Adrenal gland (tissue), 12 donors: ENCODE data around the gene SACS. TPM values are rescaled to one million over a fixed set of nuclear protein-coding genes. Genes with fewer than 3 reads are reported as not detected.

ENCODE experiments used
- DNase-seq, 7 donors: peaks; one replicate each; pipeline ENCODE4 v3.0.0-alpha.2; 2019 to 2020
- H3K27ac ChIP-seq, 5 donors: fragments of 200-600 bp; sonication (generic) in 4 of 5; 1 replicate in 3 of 5; 2 replicates in 2 of 5; pipeline versions ENCODE4 v1.5.1 to v1.8.0; 2016 to 2020; ENCODE audit warnings: mild to moderate bottlenecking in 1 of 5
- H3K27me3 ChIP-seq: fragments of 200-600 bp; 2 replicates; pipeline ENCODE4 v1.8.0; 2021
- H3K36me3 ChIP-seq, 2 donors: fragments of 200-600 bp; replicated peaks in 1 of 2; 1 replicate in 1 of 2; 2 replicates in 1 of 2; pipeline versions ENCODE4 v1.5.1 to v1.8.0; 2018 to 2022
- H3K4me1 ChIP-seq, 2 donors: fragments of 200-600 bp; replicated peaks in 1 of 2; 1 replicate in 1 of 2; 2 replicates in 1 of 2; pipeline versions ENCODE4 v1.5.1 to v1.8.0; 2018 to 2021
- H3K4me3 ChIP-seq, 4 donors: fragments of 200-600 bp; sonication (generic) in 3 of 4; one replicate each; pipeline ENCODE4 v1.5.1; 2016 to 2018
- H3K9me3 ChIP-seq, 3 donors: fragments of 200-600 bp; sonication (generic) in 1 of 3; replicated peaks in 1 of 3; 1 replicate in 2 of 3; 2 replicates in 1 of 3; pipeline versions ENCODE4 v1.5.1 to v1.8.0; 2016 to 2021
- POLR2A ChIP-seq, 2 donors: fragments of 450-650 bp; IDR thresholded peaks; one replicate each; pipeline ENCODE4 v1.6.1; 2017; ENCODE audit warnings: antibody characterized with exemption in 2 of 2, mild to moderate bottlenecking in 2 of 2, moderate library complexity in 1 of 2
- WGBS, 4 donors: extraction: QIAGEN DNeasy Blood & Tissue Kit in 2 of 4; methylation state at CpG; one replicate each; pipeline versions ENCODE4 v1.1.5 to v1.1.7; 2013 to 2017; 5-methylcytosine and 5-hydroxymethylcytosine counted together
- intact Hi-C, 2 donors: fragments of 100-400 bp; cut with DNase I; formaldehyde crosslinking; loops; one replicate each; pipeline versions ENCODE4 v1.14.1 to v1.15.0; 2022 to 2023
- polyA plus RNA-seq, 3 donors: library from polyadenylated mRNA; stranded (reverse); fragments of 200-250 nt in 2 of 3; fragments of 350-450 nt in 1 of 3; fragmentation: Illumina TruSeq in 1 of 3; extraction: RNeasy Lipid Tissue Mini Kit (QIAGEN cat#74804) in 1 of 3; gene quantifications; one replicate each; pipeline ENCODE4 v1.2.3, GENCODE V29; 2013 to 2014
- total RNA-seq, 9 donors: library from RNA; depleted of rRNA in 4 of 9; stranded (reverse); fragments of >200 nt in 4 of 9; fragments of 120-200 nt in 1 of 9; fragmentation: NEBNext Ultra II Directional in 1 of 9; extraction: Animal tissue kit (Norgen Biotek cat#: 25700) in 1 of 9; gene quantifications; one replicate each; pipeline versions ENCODE4 v1.1.0 to v1.2.4, GENCODE V29; 2013 to 2023
- TF ChIP-seq, protein P1 (sequence below), 6 experiments: fragments of 450-650 bp in 4 of 6; fragments of 200-600 bp in 2 of 6; sonication (generic) in 1 of 6; IDR thresholded peaks; 1 replicate in 5 of 6; 2 replicates in 1 of 6; pipeline versions ENCODE4 v1.5.1 to v1.8.0; 2016 to 2021; ENCODE audit warnings: antibody characterized with exemption in 6 of 6, mild to moderate bottlenecking in 2 of 6, moderate library complexity in 1 of 6
- donor health status: healthy with polysubstance abuse.
- donor health status: Bipolar disorder and iron deficiency.
- donor health status: DM: yes; HTN: yes; CAD: no.
- donor health status: DM: no; HTN: no; CAD: no.
- donor health status: DM: no; HTN: no; CAD: no.
- donor health status: DM: yes; HTN: yes; CAD: no.

The SACS gene
- total and polyA plus RNA-seq, 12 donors = 5.6 to 41.6 (median 7.5) TPM

DNA sequence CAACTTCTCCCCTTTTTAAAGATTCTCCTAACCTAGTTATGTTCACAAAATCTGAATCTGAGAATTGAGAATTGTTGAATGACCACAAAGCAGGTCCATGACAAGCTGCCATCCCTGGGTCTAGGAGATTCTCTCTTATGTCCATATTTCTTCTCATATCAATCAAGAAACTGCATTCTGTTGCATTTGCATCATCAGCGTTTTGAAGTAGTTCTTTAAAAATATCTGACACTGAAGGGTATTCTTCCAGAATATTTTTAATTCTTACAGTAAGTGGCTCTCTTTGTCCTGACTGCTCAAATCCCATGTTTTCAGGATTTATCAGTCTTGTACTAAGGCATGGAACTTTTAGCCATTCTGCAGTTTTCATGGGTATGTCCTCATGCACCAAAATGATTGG is 94.3 kb downstream of the SACS start:
- Histone ChIP-seq H3K27ac (no peak overlapping the region), H3K9me3 (no peaks in the 10 kb centered on the region), H3K27me3 (no peaks in the 10 kb centered on the region), H3K4me3 (no peak overlapping the region), H3K4me1 (no peaks in the 10 kb centered on the region), H3K36me3 (peaks cover 0 to 9% of the 10 kb centered on the region in 2 donors)
- TF ChIP-seq POLR2A (IDR thresholded peaks at IDR 0.05) = no peak
- TF ChIP-seq, protein P1, sequence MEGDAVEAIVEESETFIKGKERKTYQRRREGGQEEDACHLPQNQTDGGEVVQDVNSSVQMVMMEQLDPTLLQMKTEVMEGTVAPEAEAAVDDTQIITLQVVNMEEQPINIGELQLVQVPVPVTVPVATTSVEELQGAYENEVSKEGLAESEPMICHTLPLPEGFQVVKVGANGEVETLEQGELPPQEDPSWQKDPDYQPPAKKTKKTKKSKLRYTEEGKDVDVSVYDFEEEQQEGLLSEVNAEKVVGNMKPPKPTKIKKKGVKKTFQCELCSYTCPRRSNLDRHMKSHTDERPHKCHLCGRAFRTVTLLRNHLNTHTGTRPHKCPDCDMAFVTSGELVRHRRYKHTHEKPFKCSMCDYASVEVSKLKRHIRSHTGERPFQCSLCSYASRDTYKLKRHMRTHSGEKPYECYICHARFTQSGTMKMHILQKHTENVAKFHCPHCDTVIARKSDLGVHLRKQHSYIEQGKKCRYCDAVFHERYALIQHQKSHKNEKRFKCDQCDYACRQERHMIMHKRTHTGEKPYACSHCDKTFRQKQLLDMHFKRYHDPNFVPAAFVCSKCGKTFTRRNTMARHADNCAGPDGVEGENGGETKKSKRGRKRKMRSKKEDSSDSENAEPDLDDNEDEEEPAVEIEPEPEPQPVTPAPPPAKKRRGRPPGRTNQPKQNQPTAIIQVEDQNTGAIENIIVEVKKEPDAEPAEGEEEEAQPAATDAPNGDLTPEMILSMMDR (IDR thresholded peaks at IDR 0.05) = no peak
- intact Hi-C loops = no loop called here
- WGBS, 4 donors = 91 to 98% (median 96%) methylated on average over 1 of the region's 1 CpG
- DNase-seq = no peak

DNA sequence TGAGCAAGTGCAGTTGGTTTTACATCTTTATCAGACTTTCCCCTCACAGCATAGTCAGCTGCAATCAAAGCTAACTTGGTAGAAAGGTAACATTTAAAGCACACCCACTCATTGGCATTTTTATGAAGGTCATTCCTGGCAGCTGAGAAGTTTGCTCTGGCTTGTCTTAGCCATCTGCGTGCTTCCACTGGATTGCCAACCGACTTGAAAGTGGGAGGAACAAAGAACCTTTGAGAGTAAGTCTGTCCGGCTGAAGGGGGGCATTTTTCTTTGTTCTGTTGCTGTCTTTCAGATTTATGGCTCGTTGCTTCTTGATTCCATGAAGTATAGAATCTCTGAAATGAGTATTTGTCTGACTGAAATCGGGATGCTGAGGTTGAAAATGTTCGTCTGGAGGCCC is 103.1 kb downstream of the SACS start:
- intact Hi-C loops = no loop called here
- DNase-seq = no peak
- H3K4me1 ChIP-seq = no peaks in the 10 kb centered on the region
- no peak overlapping the region for H3K4me3 ChIP-seq
- no peaks in the 10 kb centered on the region for H3K9me3 ChIP-seq
- H3K36me3 ChIP-seq = no peaks in the 10 kb centered on the region
- WGBS, 4 donors = 69 to 77% (median 73%) methylated on average over 6 of the region's 6 CpGs
- H3K27me3 ChIP-seq = no peaks in the 10 kb centered on the region
- no peak overlapping the region for H3K27ac ChIP-seq
- TF ChIP-seq, protein P1 (IDR thresholded peaks at IDR 0.05) = no peak
- TF ChIP-seq POLR2A (IDR thresholded peaks at IDR 0.05) = no peak

DNA sequence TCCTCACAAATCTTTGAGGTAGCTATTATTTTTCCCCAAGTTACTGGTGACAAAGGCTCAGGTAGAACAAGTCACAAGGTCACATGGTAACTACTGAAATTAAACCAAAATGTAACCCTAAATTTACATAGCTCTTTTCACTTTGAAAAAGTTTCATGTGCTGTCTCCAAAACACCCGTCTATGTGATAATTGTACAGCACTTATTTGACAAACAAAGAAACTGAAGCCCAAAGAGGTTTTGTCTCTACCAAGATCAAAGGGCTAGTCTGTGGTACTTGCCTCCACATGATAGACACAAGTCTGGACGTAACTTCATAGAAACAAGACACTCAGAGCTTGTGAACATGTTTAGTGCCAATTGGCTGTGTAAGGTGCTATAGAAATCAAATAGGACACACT is 108.3 kb downstream of the SACS start:
- Histone ChIP-seq H3K4me1 (peaks cover 0 to 6% of the 10 kb centered on the region in 2 donors), H3K27ac (no peak overlapping the region), H3K4me3 (no peak overlapping the region), H3K36me3 (no peaks in the 10 kb centered on the region), H3K9me3 (no peaks in the 10 kb centered on the region), H3K27me3 (no peaks in the 10 kb centered on the region)
- TF ChIP-seq POLR2A (IDR thresholded peaks at IDR 0.05) = no peak
- TF ChIP-seq, protein P1 (IDR thresholded peaks at IDR 0.05) = no peak
- 83 to 93% (median 88%) methylated on average over 2 of the region's 2 CpGs for WGBS, 4 donors
- intact Hi-C loops = no loop called here
- DNase-seq = no peak

DNA sequence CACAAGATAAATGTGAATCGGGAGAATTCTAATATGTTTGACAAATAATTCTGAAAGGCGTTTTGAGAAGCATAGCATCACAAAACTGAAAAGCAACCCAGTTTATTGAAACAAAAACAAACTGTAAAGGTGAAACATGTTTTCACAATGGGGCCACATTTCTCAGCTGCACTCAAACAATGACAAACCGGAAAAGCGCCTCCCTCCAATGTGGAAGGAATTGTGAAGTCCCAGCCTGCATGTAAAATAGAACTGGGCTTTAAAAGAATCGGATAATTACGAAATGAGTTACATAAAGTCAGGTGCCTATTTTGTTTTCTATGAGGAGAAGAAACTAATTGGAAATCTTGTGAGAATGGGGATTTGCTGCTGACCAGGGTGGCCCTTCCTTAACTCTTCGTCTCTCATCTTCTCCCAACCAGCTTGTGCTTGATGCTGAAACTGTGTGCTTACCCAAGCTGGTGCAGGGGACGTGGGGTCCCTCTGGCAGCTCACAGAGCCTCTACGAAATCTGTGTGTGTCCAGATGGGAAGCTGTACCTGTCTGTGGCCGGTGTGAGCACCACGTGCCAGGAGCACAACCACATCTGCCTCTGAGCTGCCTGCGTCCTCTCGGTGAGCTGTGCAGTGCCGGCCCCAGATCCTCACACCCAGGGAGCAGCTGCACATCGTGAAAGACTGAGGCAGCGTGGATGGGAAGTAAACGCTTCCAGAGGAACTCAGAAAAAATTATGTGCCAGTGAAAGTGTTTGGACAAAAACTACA is 109.4 kb downstream of the SACS start:
- no peak overlapping the region for H3K27ac ChIP-seq
- no peaks in the 10 kb centered on the region for H3K9me3 ChIP-seq
- TF ChIP-seq, protein P1 (IDR thresholded peaks at IDR 0.05) = no peak
- TF ChIP-seq POLR2A (IDR thresholded peaks at IDR 0.05) = no peak
- no peaks in the 10 kb centered on the region for H3K27me3 ChIP-seq
- H3K4me1 ChIP-seq = peaks cover 0 to 6% of the 10 kb centered on the region in 2 donors
- DNase-seq = no peak
- 70 to 81% (median 72%) methylated on average over 12 to 17 of the region's 17 CpGs for WGBS, 4 donors
- no peak overlapping the region for H3K4me3 ChIP-seq
- intact Hi-C loops = no loop called here
- H3K36me3 ChIP-seq = no peaks in the 10 kb centered on the region
